Measurements from ENCODE around the gene NEB.

Gene NEB

GRCh38 chr2:151508519-151508918, 225.8 kb downstream of the NEB start:
- Histone ChIP-seq H3K36me3 (replicated peaks; ENCODE audit: insufficient read depth, low read length) (no peaks in the 10 kb centered on the region), H3K4me1 (ENCODE audit: low read length) (no peaks in the 10 kb centered on the region), H2AFZ (ENCODE audit: low read length) (no peak overlapping the region), H4K20me1 (ENCODE audit: insufficient read depth, low read length) (no peaks in the 10 kb centered on the region), H3K4me2 (ENCODE audit: low read depth, low read length) (no peak overlapping the region), H3K9me2 (replicated peaks; ENCODE audit: insufficient read depth, low read length) (no peaks in the 10 kb centered on the region), H3K79me2 (ENCODE audit: low read length) (no peaks in the 10 kb centered on the region), H3F3A (ENCODE audit: insufficient read depth, low read length) (no peaks in the 10 kb centered on the region), H3K27ac (ENCODE audit: low read length) (no peak overlapping the region), H3K9me3 (replicated peaks; ENCODE audit: insufficient read depth, low read length) (no peaks in the 10 kb centered on the region), H3K27me3 (replicated peaks; ENCODE audit: insufficient read depth, low read length) (no peaks in the 10 kb centered on the region), H3K9ac (ENCODE audit: low read length) (no peak overlapping the region), H3K4me3 (ENCODE audit: low read length) (no peak overlapping the region)
- DNase-seq = no peak
- TF ChIP-seq EZH2 (optimal IDR thresholded peaks at IDR 0.05; ENCODE audit: low read depth, low read length) (no peak), EZH2phosphoT487 (IDR thresholded peaks at IDR 0.05; ENCODE audit: low read length) (no peak), CTCF (IDR thresholded peaks at IDR 0.05; ENCODE audit: low read length) (no peak)

GRCh38 chr2:151506170-151506569, 228.1 kb downstream of the NEB start:
- no peak for TF ChIP-seq EZH2 (optimal IDR thresholded peaks at IDR 0.05; ENCODE audit: low read depth, low read length)
- no peak for TF ChIP-seq CTCF (IDR thresholded peaks at IDR 0.05; ENCODE audit: low read length)
- no peak for TF ChIP-seq EZH2phosphoT487 (IDR thresholded peaks at IDR 0.05; ENCODE audit: low read length)
- H3F3A ChIP-seq (ENCODE audit: insufficient read depth, low read length) = no peaks in the 10 kb centered on the region
- H3K4me3 ChIP-seq (ENCODE audit: low read length) = no peak overlapping the region
- DNase-seq = no peak
- no peak overlapping the region for H3K4me2 ChIP-seq (ENCODE audit: low read depth, low read length)
- no peaks in the 10 kb centered on the region for H3K36me3 ChIP-seq (replicated peaks; ENCODE audit: insufficient read depth, low read length)
- no peaks in the 10 kb centered on the region for H3K27me3 ChIP-seq (replicated peaks; ENCODE audit: insufficient read depth, low read length)
- H4K20me1 ChIP-seq (ENCODE audit: insufficient read depth, low read length) = no peaks in the 10 kb centered on the region
- no peak overlapping the region for H3K9ac ChIP-seq (ENCODE audit: low read length)
- no peak overlapping the region for H3K27ac ChIP-seq (ENCODE audit: low read length)
- no peaks in the 10 kb centered on the region for H3K4me1 ChIP-seq (ENCODE audit: low read length)
- no peaks in the 10 kb centered on the region for H3K9me3 ChIP-seq (replicated peaks; ENCODE audit: insufficient read depth, low read length)
- no peaks in the 10 kb centered on the region for H3K79me2 ChIP-seq (ENCODE audit: low read length)
- no peak overlapping the region for H2AFZ ChIP-seq (ENCODE audit: low read length)
- H3K9me2 ChIP-seq (replicated peaks; ENCODE audit: insufficient read depth, low read length) = no peaks in the 10 kb centered on the region

GRCh38 chr2:151498178-151498577, 236.1 kb downstream of the NEB start:
- Histone ChIP-seq H3K27me3 (replicated peaks; ENCODE audit: insufficient read depth, low read length) (no peaks in the 10 kb centered on the region), H3K4me1 (ENCODE audit: low read length) (no peaks in the 10 kb centered on the region), H3K27ac (ENCODE audit: low read length) (no peak overlapping the region), H4K20me1 (ENCODE audit: insufficient read depth, low read length) (no peaks in the 10 kb centered on the region), H2AFZ (ENCODE audit: low read length) (no peak overlapping the region), H3K79me2 (ENCODE audit: low read length) (no peaks in the 10 kb centered on the region), H3F3A (ENCODE audit: insufficient read depth, low read length) (no peaks in the 10 kb centered on the region), H3K36me3 (replicated peaks; ENCODE audit: insufficient read depth, low read length) (no peaks in the 10 kb centered on the region; the same call in 1 of the 2 replicates), H3K4me2 (ENCODE audit: low read depth, low read length) (no peak overlapping the region), H3K9me2 (replicated peaks; ENCODE audit: insufficient read depth, low read length) (no peaks in the 10 kb centered on the region), H3K4me3 (ENCODE audit: low read length) (no peak overlapping the region), H3K9ac (ENCODE audit: low read length) (no peak overlapping the region), H3K9me3 (replicated peaks; ENCODE audit: insufficient read depth, low read length) (no peaks in the 10 kb centered on the region)
- TF ChIP-seq CTCF (IDR thresholded peaks at IDR 0.05; ENCODE audit: low read length) (no peak), EZH2phosphoT487 (IDR thresholded peaks at IDR 0.05; ENCODE audit: low read length) (no peak), EZH2 (optimal IDR thresholded peaks at IDR 0.05; ENCODE audit: low read depth, low read length) (no peak)
- no peak for DNase-seq

Measured in MM.1S (cell line).